ENCODE measurements around the gene ATP9B.
"Not testable (repeated sequence)": the region's sequence is repeated elsewhere in the genome, so short reads cannot be mapped to it uniquely, and the experiment has no call there.

Gene ATP9B

DNA sequence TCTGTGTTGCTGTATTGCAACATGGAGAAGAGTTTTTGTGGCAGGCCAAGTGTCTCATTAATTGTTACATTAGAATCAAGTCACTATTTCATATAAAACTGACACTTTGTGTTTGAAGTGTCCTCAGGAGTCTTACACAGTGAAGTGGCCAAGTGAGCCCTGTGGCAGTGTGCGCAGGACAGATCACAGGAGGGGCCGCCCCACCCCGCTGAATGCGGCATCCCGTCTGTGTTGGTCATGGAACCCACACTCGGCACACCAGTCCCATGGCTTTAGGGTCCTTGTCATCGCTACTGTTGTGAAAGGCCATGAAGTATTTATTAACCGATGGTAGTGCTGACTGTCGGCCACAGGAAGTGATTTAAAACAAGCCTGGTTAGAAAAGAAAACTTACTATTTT lies 181.8 kb downstream of the ATP9B start:
- Histone ChIP-seq H3K36me3 (peaks cover 10 to 52% (median 17%) of the 10 kb centered on the region in 11 experiments; a peak in 17 of 22 replicates), H3K4me3 (no peak overlapping the region), H3K9ac (no peak overlapping the region), H3K4me2 (no peak overlapping the region), H3K27me3 (no peaks in the 10 kb centered on the region), H3K27ac (no peak overlapping the region), H3K9me3 (replicated peaks in 1 of 11) (peaks cover 0 to 7% (median 6%) of the 10 kb centered on the region in 11 experiments; a peak in 10 of 22 replicates), H3K4me1 (peaks cover 0 to 3% (median 0%) of the 10 kb centered on the region in 10 experiments; a peak in 1 of 20 replicates), H4K20me1 (peaks cover 0 to 22% (median 6%) of the 10 kb centered on the region in 11 experiments; a peak in 8 of 22 replicates)
- no peak for TF ChIP-seq Cebpa-rat (IDR thresholded peaks at IDR 0.05)

DNA sequence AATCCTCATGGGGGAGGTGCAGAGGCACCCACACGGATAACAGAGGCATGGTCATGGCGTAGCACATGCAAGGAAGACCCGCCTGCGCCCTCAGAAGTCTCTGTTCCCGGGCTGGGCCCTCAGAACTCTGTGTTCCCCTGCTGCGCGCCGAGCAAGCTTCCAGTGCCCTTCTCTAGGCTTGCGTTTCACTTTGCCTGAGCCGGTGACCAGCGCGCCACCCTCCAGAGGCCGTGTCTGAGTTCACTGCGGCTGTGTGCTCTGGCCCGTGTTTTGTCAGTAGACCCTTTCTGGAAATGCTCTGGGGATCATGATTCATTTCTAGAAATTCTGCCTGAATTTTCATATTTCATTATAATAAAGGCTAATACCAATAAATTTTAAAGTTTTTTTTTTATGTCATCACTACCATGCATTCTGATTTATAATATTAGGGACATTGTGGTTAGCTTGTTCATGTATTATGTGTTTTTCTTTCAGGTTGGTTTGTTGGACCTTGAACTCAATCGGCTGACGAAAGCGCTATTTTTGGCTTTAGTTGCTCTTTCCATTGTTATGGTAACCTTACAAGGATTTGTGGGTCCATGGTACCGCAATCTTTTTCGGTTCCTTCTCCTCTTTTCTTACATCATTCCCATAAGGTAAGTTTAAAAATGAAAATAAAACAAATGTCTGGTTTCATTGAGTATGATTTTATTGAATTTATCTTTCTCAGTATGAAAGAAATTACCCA lies 183.9 kb downstream of the ATP9B start:
- Histone ChIP-seq H3K27me3 (no peaks in the 10 kb centered on the region), H3K9me3 (replicated peaks in 1 of 11) (no peaks in the 10 kb centered on the region), H4K20me1 (peaks cover 0 to 23% (median 6%) of the 10 kb centered on the region in 11 experiments; a peak in 12 of 22 replicates), H3K36me3 (peaks cover 10 to 55% (median 14%) of the 10 kb centered on the region in 11 experiments; a peak in 17 of 22 replicates), H3K27ac (no peak overlapping the region), H3K9ac (no peak overlapping the region), H3K4me2 (no peak overlapping the region), H3K4me1 (peaks cover 11 to 17% (median 14%) of the 10 kb centered on the region in 10 experiments), H3K4me3 (no peak overlapping the region)
- no peak for TF ChIP-seq Cebpa-rat (IDR thresholded peaks at IDR 0.05)

DNA sequence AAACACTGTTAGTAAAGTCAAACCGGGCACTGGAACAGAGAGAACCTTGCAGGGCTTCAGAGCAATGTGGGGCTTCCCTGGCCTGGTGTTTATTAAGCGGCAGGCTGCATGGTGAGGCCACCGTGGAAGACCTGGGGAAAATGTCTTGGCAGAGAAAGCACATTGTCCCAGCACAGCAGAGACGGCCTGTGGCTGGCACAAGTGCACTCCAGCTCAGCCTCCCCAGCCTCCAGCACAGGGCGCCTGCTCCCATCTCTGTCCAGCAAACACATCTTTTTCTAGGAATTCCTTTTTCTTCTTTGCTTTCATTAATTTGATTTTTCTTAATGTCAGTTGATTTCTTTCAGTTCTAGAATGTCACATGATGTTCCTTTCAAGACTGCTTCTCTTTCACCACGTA lies 188.3 kb downstream of the ATP9B start:
- Histone ChIP-seq H4K20me1 (peaks cover 0 to 10% (median 0%) of the 10 kb centered on the region in 11 experiments; a peak in 7 of 22 replicates), H3K4me2 (peak overlapping the region in 10 of 11 experiments; percentile 6 to 71 (median 55); a peak in 16 of 22 replicates), H3K27me3 (no peaks in the 10 kb centered on the region), H3K9me3 (replicated peaks in 1 of 11) (no peaks in the 10 kb centered on the region), H3K9ac (peak overlapping the region in 1 of 11 experiments; percentile 9; a peak in 1 of 22 replicates), H3K36me3 (peaks cover 10 to 43% (median 14%) of the 10 kb centered on the region in 11 experiments; a peak in 17 of 22 replicates), H3K4me1 (peaks cover 40 to 56% (median 51%) of the 10 kb centered on the region in 10 experiments), H3K4me3 (no peak overlapping the region), H3K27ac (no peak overlapping the region)
- no peak for TF ChIP-seq Cebpa-rat (IDR thresholded peaks at IDR 0.05)

DNA sequence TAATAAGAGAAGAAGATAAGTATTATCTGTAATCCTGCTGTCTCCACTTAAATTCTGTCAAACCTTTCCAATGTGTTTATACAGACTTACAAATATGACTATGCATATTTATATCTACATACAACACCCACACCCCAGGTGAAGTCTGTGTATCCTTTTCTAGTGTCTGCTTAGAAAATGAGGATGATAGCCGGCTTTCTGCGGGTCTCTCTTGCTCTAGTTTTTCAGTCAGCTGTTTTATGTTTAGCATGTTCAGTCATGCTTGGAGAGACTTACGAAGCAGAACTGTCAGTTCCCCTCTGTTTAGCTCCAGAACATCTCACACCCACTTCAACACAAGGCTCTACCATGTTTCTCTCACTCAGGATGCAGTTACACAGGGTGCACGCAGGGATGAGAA lies 189.3 kb downstream of the ATP9B start:
- Histone ChIP-seq H3K27ac (0 out of 22 replicates have a peak overlapping the region, but pooled peaks of 1 of the 11 experiments have one; percentile 19), H3K9ac (no peak overlapping the region), H3K4me2 (peak overlapping the region; percentile 10 to 71 (median 56); a peak in 21 of 22 replicates), H3K4me3 (no peak overlapping the region), H3K9me3 (replicated peaks in 1 of 11) (no peaks in the 10 kb centered on the region), H4K20me1 (peaks cover 0 to 10% (median 0%) of the 10 kb centered on the region in 11 experiments; a peak in 6 of 22 replicates), H3K4me1 (peaks cover 40 to 65% (median 53%) of the 10 kb centered on the region in 10 experiments), H3K27me3 (no peaks in the 10 kb centered on the region), H3K36me3 (peaks cover 8 to 40% (median 17%) of the 10 kb centered on the region in 11 experiments; a peak in 17 of 22 replicates)
- no peak for TF ChIP-seq Cebpa-rat (IDR thresholded peaks at IDR 0.05)

DNA sequence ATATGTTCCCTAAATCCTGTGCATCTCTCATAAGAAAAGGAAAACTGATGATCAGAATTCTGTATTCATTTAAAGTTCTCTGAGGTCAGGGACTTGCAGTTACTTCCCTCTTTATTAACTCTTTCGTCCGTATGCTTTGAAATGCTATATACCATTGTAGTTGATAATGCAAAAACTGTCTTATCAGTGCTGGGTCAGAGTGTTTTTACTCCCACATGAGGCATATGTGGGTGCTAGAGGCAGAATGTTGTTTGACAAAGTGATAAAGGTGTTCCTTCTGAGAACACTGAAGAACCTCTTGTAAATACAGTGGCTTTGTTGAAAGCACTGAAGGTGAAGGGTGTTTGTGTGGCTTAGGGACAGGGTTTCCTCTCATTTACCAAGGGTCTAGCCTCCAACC lies 190.0 kb downstream of the ATP9B start:
- H3K4me2 ChIP-seq = peak overlapping the region; percentile 20 to 71 (median 52); a peak in 17 of 22 replicates
- peaks cover 5 to 39% (median 14%) of the 10 kb centered on the region in 11 experiments; a peak in 17 of 22 replicates for H3K36me3 ChIP-seq
- H3K4me3 ChIP-seq = no peak overlapping the region
- TF ChIP-seq Cebpa-rat (IDR thresholded peaks at IDR 0.05) = no peak
- H4K20me1 ChIP-seq = peaks cover 0 to 10% (median 0%) of the 10 kb centered on the region in 11 experiments; a peak in 6 of 22 replicates
- H3K4me1 ChIP-seq = peaks cover 40 to 69% (median 53%) of the 10 kb centered on the region in 10 experiments
- H3K9ac ChIP-seq = no peak overlapping the region
- no peaks in the 10 kb centered on the region for H3K27me3 ChIP-seq
- H3K9me3 ChIP-seq (replicated peaks in 1 of 11) = no peaks in the 10 kb centered on the region; a peak in 2 of 22 replicates
- no peak overlapping the region for H3K27ac ChIP-seq

DNA sequence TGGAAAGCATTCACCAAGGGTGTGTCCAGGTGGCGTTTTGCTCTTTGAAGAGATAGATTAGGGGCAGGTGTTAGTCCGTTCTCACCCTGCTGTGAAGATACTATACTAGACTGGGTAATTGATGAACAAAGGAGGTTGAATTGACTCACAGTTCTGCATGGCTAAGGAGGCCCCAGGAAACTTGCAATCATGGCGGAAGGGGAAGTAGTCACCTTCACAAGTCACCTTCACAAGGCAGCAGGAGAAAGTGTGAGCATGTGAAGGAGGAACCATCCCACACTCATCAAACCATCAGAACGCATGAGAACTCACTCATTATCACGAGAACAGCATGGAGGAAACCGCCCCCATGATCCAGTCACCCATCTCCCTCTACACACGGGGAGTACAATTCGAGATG lies 190.8 kb downstream of the ATP9B start:
- peaks cover under 1 to 37% (median 11%) of the 10 kb centered on the region in 11 experiments; a peak in 15 of 22 replicates for H3K36me3 ChIP-seq
- peaks cover 3 to 7% (median 5%) of the 10 kb centered on the region in 11 experiments; a peak in 21 of 22 replicates for H3K9me3 ChIP-seq (replicated peaks in 1 of 11)
- H3K9ac ChIP-seq = no peak overlapping the region
- H3K4me3 ChIP-seq = no peak overlapping the region
- H3K27ac ChIP-seq = no peak overlapping the region
- peak overlapping the region; percentile 38 to 71 (median 53) for H3K4me2 ChIP-seq
- peaks cover 0 to 10% (median 0%) of the 10 kb centered on the region in 11 experiments; a peak in 6 of 22 replicates for H4K20me1 ChIP-seq
- no peaks in the 10 kb centered on the region for H3K27me3 ChIP-seq
- no peak for TF ChIP-seq Cebpa-rat (IDR thresholded peaks at IDR 0.05)
- peaks cover 40 to 69% (median 53%) of the 10 kb centered on the region in 10 experiments for H3K4me1 ChIP-seq

DNA sequence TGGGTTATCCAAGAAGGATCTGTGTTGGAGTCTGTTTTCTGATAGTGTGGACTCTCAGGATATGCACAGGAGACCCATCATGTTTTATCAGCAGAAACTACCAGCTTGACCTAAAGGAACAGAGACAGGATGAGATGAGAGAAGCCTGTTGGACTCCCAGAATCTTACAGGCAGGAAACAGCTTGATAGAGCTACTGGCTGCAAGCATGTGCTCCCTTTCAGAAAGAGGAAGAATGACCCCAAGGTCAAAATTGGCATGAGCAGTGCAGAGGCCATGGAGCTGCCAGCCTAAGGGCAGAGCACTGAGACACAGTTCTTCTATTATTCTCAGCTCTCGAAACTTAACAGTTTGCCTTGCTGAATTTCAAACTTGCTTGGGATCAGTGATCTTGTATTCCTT lies 191.3 kb downstream of the ATP9B start:
- TF ChIP-seq Cebpa-rat (IDR thresholded peaks at IDR 0.05) = no peak

DNA sequence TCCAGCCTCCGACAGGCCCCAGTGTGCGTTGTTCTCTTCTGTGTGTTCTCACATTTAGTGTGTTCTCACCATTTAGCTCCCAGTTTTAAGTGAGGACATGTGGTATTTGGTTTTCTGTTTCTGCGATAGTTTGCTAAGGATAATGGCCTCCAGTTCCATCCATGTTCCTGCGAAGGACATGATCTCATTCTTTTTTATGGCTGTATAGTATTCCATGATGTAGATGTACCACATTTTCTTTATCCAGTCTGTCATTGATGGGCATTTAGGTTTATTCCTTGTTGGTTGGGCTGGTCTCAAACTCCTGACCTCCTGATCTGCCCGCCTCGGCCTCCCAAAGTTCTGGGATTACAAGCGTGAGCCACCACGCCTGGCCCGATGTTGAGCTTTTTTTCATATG lies 195.9 kb downstream of the ATP9B start:
- not testable (repeated sequence) for H4K20me1 ChIP-seq, H3K4me2 ChIP-seq, H3K27me3 ChIP-seq, H3K27ac ChIP-seq, H3K9ac ChIP-seq, H3K4me3 ChIP-seq
- H3K4me1 ChIP-seq = peaks cover 9 to 33% (median 21%) of the 10 kb centered on the region in 10 experiments
- H3K36me3 ChIP-seq = peaks cover 6 to 36% (median 15%) of the 10 kb centered on the region in 11 experiments; a peak in 16 of 22 replicates
- peaks cover 8 to 20% (median 12%) of the 10 kb centered on the region in 11 experiments; a peak in 21 of 22 replicates for H3K9me3 ChIP-seq (replicated peaks in 1 of 11)

More for the DNA sequence above, 191.3 kb downstream of the ATP9B start:
- H3K27ac ChIP-seq = no peak overlapping the region
- H3K4me3 ChIP-seq = no peak overlapping the region
- H3K4me1 ChIP-seq = peaks cover 40 to 69% (median 53%) of the 10 kb centered on the region in 10 experiments
- H3K9ac ChIP-seq = no peak overlapping the region
- peaks cover 7 to 12% (median 10%) of the 10 kb centered on the region in 11 experiments; a peak in 21 of 22 replicates for H3K9me3 ChIP-seq (replicated peaks in 1 of 11)
- peaks cover 0 to 36% (median 9%) of the 10 kb centered on the region in 11 experiments; a peak in 14 of 22 replicates for H3K36me3 ChIP-seq
- H4K20me1 ChIP-seq = peaks cover 0 to 10% (median 0%) of the 10 kb centered on the region in 11 experiments; a peak in 5 of 22 replicates
- H3K27me3 ChIP-seq = no peaks in the 10 kb centered on the region
- peak overlapping the region; percentile 38 to 71 (median 53) for H3K4me2 ChIP-seq

DNA sequence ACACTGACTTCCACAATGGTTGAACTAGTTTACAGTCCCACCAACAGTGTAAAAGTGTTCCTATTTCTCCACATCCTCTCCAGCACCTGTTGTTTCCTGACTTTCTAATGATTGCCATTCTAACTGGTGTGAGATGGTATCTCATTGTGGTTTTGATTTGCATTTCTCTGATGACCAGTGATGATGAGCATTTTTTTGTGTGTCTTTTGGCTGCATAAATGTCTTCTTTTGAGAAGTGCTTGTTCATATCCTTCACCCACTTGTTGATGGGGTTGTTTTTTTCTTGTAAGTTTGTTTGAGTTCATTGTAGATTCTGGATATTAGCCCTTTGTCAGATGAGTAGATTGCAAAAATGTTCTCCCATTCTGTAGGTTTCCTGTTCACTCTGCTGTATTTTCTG lies 202.6 kb downstream of the ATP9B start:
- not testable (repeated sequence) for H3K4me3 ChIP-seq, H3K9ac ChIP-seq, H3K27me3 ChIP-seq, H4K20me1 ChIP-seq, H3K27ac ChIP-seq, H3K4me2 ChIP-seq
- Histone ChIP-seq H3K36me3 (peaks cover 21 to 64% (median 28%) of the 10 kb centered on the region in 11 experiments; a peak in 21 of 22 replicates), H3K9me3 (replicated peaks in 1 of 11) (peaks cover 0 to 20% (median 5%) of the 10 kb centered on the region in 11 experiments; a peak in 8 of 22 replicates), H3K4me1 (peaks cover 16 to 20% (median 19%) of the 10 kb centered on the region in 10 experiments)
